Ovary (tissue), 9 donors: ENCODE data around the gene TEX51. TPM values are rescaled to one million over a fixed set of nuclear protein-coding genes. Genes with fewer than 3 reads are reported as not detected.

ENCODE experiments used
- DNase-seq, 5 donors: peaks; one replicate each; pipeline ENCODE4 v3.0.0-alpha.2; 2019 to 2020
- H3K27ac ChIP-seq, 2 donors: fragments of 200-600 bp; one replicate each; pipeline versions ENCODE4 v1.5.1 to v1.8.0; 2019 to 2022
- H3K27me3 ChIP-seq: fragments of 200-600 bp; one replicate; pipeline ENCODE4 v1.8.0; 2022
- H3K36me3 ChIP-seq: fragments of 200-600 bp; sonication (generic); one replicate; pipeline ENCODE4 v1.5.1; 2019
- H3K4me1 ChIP-seq: one replicate; pipeline ENCODE4 v1.8.1; 2013; ENCODE audit warnings: mild to moderate bottlenecking, moderate library complexity; ENCODE audit not compliant: insufficient read depth
- H3K4me3 ChIP-seq: fragments of 200-600 bp; sonication (generic); one replicate; pipeline ENCODE4 v1.5.1; 2017
- H3K9me3 ChIP-seq, 2 donors: fragments of 200-600 bp in 1 of 2; sonication (generic) in 1 of 2; one replicate each; pipeline versions ENCODE4 v1.5.1 to v1.8.1; 2013 to 2019; ENCODE audit warnings: mild to moderate bottlenecking in 1 of 2, moderate library complexity in 1 of 2
- CTCF ChIP-seq, 3 donors: fragments of 450-650 bp in 2 of 3; fragments of 200-600 bp in 1 of 3; IDR thresholded peaks; one replicate each; pipeline versions ENCODE4 v1.5.1 to v1.8.0; 2016 to 2022; ENCODE audit warnings: antibody characterized with exemption in 3 of 3, mild to moderate bottlenecking in 1 of 3
- EP300 ChIP-seq: sonication (generic); formaldehyde crosslinking; IDR thresholded peaks from one replicate; pipeline ENCODE4 v1.6.1; 2017; ENCODE audit warnings: antibody characterized with exemption
- POLR2A ChIP-seq: fragments of 450-650 bp; IDR thresholded peaks from one replicate; pipeline ENCODE4 v1.6.1; 2017; ENCODE audit warnings: antibody characterized with exemption, mild to moderate bottlenecking, moderate library complexity
- WGBS, 3 donors: extraction: QIAGEN DNeasy Blood & Tissue Kit in 1 of 3; methylation state at CpG; one replicate each; pipeline versions ENCODE4 v1.1.5 to v1.1.7; 2013 to 2017; 5-methylcytosine and 5-hydroxymethylcytosine counted together
- intact Hi-C, 4 donors: fragments of 100-400 bp; cut with DNase I; formaldehyde crosslinking; loops; one replicate each; pipeline versions ENCODE4 v1.11.0 to v1.15.1; 2022 to 2023
- polyA plus RNA-seq, 2 donors: library from polyadenylated mRNA; stranded (reverse); fragments of 200-250 nt in 1 of 2; fragments of 350-450 nt in 1 of 2; fragmentation: Illumina TruSeq in 1 of 2; extraction: RNeasy Lipid Tissue Mini Kit (QIAGEN cat#74804) in 1 of 2; gene quantifications; one replicate each; pipeline ENCODE4 v1.2.3, GENCODE V29; 2013 to 2014
- total RNA-seq, 7 donors: library from RNA; depleted of rRNA in 2 of 7; stranded (reverse); fragments of >200 nt in 2 of 7; fragmentation: NEBNext Ultra II Directional in 3 of 7; extraction: Animal tissue kit (Norgen Biotek cat#: 25700) in 3 of 7; gene quantifications; one replicate each; pipeline versions ENCODE4 v1.1.0 to v1.2.4, GENCODE V29; 2016 to 2023
- donor health status: DM: no; HTN: no; CAD: no; lungs with moderate emphysema.
- donor health status: DM: no; HTN: no; CAD: no.
- donor health status: Bipolar disorder and iron deficiency.
- donor health status: DM: yes; HTN: yes; CAD: no.
- donor health status: DM: no; HTN: no; CAD: no.
- donor health status: DM: yes; HTN: yes; CAD: no.

TEX51 gene
- total and polyA plus RNA-seq, 9 donors = not detected

GRCh38 chr2:126914811-126915500, 16.3 kb downstream of the TEX51 start:
- no peak overlapping the region for H3K27ac ChIP-seq
- no peaks in the 10 kb centered on the region for H3K4me1 ChIP-seq
- no peak overlapping the region for H3K4me3 ChIP-seq
- no peak for DNase-seq
- 83 to 92% (median 86%) methylated on average over 14 of the region's 14 CpGs for WGBS, 3 donors
- no peaks in the 10 kb centered on the region for H3K27me3 ChIP-seq
- H3K9me3 ChIP-seq = no peaks in the 10 kb centered on the region
- TF ChIP-seq POLR2A = no peak
- TF ChIP-seq CTCF (IDR thresholded peaks at IDR 0.05) = no peak
- TF ChIP-seq EP300 = no peak
- intact Hi-C loops = no loop called here
- no peaks in the 10 kb centered on the region for H3K36me3 ChIP-seq

GRCh38 chr2:126915903-126916302, 17.2 kb downstream of the TEX51 start:
- no peaks in the 10 kb centered on the region for H3K9me3 ChIP-seq
- H3K36me3 ChIP-seq = no peaks in the 10 kb centered on the region
- no peaks in the 10 kb centered on the region for H3K27me3 ChIP-seq
- H3K4me1 ChIP-seq = no peaks in the 10 kb centered on the region
- WGBS, 3 donors = 71 to 78% (median 77%) methylated on average over 4 of the region's 4 CpGs
- no peak overlapping the region for H3K27ac ChIP-seq
- TF ChIP-seq POLR2A (no peak), EP300 (no peak), CTCF (IDR thresholded peaks at IDR 0.05) (no peak)
- intact Hi-C loops = no loop called here
- H3K4me3 ChIP-seq = no peak overlapping the region
- DNase-seq = no peak

- no peaks in the 10 kb centered on the region for H3K9me3 ChIP-seq
- no peak for TF ChIP-seq EP300
- TF ChIP-seq POLR2A = no peak
- no peak for TF ChIP-seq CTCF (IDR thresholded peaks at IDR 0.05)
- no peak for DNase-seq
- no peaks in the 10 kb centered on the region for H3K27me3 ChIP-seq
- no peaks in the 10 kb centered on the region for H3K36me3 ChIP-seq
- H3K27ac ChIP-seq = no peak overlapping the region
- intact Hi-C loops = no loop called here
- H3K4me1 ChIP-seq = no peaks in the 10 kb centered on the region
- WGBS, 3 donors = 88 to 94% (median 91%) methylated on average over 4 of the region's 4 CpGs
- H3K4me3 ChIP-seq = no peak overlapping the region
Measured at GRCh38 chr2:126916744-126917143, 18.1 kb downstream of the TEX51 start.

- Histone ChIP-seq H3K27ac (no peak overlapping the region), H3K27me3 (no peaks in the 10 kb centered on the region), H3K4me3 (no peak overlapping the region), H3K4me1 (no peaks in the 10 kb centered on the region), H3K36me3 (no peaks in the 10 kb centered on the region), H3K9me3 (no peaks in the 10 kb centered on the region)
- no peak for DNase-seq
- no peak for TF ChIP-seq EP300
- TF ChIP-seq CTCF (IDR thresholded peaks at IDR 0.05) = no peak
- TF ChIP-seq POLR2A = no peak
- 50 to 92% (median 56%) methylated on average over 1 of the region's 1 CpG for WGBS, 3 donors
- intact Hi-C loops = no loop called here
Measured at GRCh38 chr2:126921066-126921465, 22.4 kb downstream of the TEX51 start.
